DMS153 treated with DMSO at 0.1 percent for 48 hours (cell line): ENCODE data around the gene GP5.

Experiments
- DNase-seq: peaks from one replicate; lab custom pipeline; 2025; ENCODE audit not compliant: unreplicated experiment; lab: John Stamatoyannopoulos, UW

Gene GP5

DNA sequence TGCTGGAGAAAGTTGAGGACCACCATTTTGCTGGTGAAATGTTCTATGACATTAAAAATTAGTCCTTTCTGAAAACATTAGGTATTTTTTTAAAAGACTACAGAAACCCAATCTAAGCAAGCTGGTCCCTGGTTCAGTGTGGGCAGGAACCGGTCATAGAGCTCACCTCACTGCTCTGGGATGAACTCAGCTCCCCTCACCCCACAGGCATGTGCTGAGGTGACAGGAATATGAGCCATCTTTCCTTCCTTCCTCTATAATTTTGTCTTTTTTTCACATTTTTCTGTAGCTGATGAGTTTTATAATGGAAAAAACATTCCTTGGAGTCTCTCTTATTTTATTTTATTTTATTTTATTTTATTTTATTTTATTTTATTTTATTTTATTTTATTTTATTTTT is 21.4 kb downstream of the GP5 start:
- no peak for DNase-seq

DNA sequence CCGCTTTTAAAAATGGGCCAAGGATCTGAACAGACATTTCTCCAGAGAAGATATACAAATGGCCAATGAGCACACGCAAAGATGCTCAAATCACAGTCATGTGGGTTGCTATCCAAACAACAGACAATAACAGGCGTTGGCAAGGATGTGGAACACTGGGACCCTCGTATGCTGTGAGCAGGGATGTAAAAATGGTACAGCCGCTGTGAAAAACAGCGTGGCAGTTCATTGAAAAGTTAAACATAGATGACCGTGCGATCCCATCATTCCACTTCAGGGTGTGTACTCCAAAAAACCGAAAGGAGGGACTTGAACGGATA is 22.9 kb downstream of the GP5 start:
- no peak for DNase-seq

DNA sequence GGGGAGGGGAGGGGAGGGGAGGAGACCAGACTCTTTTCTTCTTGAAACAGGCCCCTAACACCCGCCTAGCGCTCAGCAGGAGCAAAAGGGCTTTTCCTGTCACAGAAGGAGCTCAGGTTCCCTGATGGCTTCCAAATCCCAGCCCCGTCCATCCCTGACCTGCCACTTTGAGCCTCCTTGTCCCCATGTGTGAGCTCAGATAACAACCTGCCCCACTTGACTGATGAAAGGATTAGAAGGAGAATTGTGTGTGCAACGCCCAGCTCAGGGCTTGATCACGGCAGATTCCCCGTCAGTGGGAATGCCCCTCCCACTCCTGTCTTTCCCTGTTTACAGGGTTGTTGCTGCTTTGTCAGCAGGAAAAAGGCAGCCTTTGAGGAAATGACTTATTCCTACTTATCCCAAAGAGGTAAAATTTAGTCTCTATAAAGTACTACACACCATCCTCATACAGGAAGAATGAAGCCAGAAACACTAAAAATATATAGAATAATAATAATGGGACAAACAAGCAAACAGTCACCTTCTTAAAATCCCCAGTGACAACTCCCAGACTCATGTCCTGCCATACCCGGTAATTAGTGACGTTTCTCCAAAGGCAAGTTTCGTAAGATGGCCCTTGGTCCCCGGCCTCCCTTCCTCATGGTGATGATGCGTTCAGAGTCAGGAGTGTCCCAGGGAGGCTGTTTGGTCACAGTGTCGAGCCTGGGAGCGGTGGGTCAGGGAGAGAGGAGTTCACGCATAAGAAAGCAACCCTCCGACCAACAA is 23.4 kb downstream of the GP5 start:
- DNase-seq: peak; percentile 35

DNA sequence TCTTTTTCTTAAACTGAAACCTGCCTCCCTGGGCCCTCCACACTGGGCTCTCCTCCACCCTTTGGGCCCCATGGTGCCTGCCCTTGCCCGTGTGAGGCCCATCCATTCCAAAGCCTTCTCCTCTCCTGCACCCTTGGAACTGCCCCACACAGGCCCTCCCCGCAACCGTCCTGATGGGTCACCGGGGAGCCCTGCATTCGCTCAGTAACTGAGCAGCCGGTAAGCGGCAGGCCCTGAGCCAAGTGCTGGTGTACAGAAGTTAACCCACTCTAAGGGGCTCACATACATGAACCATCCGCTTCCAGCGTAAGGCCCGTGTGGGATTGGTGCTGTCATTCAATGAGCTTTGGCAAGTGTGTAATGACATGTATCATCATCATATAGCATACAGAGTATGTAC is 24.1 kb downstream of the GP5 start:
- DNase-seq: no peak

DNA sequence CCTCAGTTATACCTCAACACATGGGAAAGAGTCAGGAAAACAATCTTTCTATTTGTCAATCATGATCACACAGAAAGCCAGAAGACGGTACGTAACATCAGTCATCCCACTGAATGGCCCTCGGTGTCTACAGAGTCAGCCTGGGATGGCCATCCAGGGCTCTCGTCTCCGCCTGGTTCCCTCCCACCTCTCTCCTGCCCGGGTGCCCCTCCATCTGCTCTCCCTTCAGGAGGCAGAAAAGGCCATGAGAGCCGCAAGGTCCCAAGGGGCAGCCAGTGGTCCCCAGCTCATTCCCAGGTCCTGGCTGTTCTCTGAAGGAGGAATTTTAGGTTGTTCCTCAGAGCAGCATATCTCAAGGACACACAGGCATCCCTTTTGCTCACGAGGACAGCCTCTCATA is 25.2 kb downstream of the GP5 start:
- DNase-seq: no peak

DNA sequence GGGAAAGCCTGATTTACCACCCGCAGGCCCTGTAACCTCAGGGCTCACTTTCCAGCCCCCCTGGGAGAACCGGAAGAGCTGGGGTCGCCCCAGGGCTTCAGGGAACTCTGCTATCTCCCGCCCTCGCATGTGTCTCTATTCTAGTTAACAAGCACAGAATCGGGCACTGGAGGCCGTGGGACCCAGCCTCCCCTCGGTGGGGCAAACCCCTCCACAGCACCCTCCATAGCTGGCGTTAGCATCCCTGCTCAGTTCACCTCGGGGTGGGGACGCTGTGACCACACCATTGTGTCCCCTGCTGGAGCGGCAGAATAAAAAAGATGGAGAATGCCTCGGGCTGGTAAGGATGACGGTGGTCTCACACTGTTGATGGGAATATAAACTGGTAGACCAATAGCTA is 26.0 kb downstream of the GP5 start:
- no peak for DNase-seq

DNA sequence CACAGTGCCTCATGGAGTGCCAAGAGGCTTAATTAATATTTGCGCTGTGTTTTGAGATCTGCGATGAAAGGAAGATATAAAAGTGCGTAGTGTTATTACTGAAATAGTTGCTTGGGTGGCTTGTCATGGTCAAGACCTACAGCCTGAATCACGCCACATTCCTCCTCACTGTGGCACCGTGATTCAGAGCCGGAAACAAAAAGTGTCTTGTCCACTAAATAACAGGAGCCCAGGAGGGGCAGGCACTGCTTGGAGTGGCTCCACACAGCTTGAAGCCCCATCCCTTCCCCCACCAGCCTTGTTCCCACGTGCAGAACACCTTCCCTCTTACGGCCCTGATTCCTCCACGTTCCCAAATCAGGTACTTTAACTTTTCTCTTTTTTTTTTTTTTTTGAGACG is 28.3 kb downstream of the GP5 start:
- DNase-seq: no peak

DNA sequence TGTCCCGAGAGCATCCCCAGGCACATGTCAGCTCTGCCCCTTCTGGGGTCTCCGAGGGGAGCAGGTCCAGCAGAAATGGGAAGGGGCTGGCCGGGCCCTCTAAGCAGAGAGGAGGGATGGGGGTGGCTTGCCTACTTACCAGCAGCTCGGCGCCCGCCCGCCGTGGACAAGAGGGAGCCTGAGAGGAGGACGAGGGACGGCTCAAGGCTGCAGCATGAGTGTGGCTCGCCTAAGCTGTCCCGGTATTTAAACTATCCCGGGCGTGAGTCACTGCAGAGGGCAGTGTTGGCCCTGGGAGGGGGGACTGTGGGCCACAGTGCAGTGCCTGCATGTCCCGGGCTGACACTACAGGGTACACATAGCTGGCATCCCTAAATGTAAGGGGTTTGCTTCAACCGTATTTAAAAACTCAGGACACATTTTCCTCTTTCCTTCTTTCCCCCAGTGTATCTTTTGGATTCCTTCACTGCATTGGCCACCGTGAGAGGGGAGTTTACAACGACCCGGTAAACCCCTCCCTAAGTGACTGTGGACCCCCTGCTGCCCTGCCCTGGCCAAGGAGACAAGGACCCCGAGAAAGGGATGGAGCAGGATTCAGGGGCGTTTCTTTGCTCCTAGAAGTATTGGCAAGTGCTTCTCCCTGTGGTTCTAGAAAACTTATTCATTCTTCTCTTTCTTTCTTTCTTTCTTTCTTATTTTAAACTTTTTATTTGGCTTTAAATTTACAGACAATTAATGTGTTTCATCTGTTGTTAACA is 29.4 kb downstream of the GP5 start, which contains the start of gene LRRC15:
Gene LRRC15, minus strand, starts transcription at position 222 of the 758 bp plus-strand sequence. CDS start 8,700 bp downstream, outside the sequence.
- no peak for DNase-seq

DNA sequence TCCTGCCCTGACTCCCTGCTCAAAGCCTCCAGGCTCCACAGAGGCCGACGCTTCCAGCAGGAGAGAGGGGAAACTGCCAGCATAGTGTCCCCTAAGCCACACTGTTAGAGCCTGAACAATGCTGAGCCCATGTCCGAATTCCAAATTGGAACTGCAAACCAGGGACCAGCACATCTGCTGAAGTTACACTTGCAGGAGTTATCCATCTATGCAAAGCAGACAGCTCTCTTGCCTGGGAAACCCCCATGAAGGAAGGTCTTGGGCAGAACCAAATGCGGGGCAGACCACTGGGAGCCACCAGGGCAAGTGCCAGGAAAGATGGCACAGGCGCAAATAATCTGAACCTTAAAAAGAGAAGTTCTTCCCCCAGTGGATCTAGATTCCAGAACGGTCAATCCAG is 30.1 kb downstream of the GP5 start:
- DNase-seq: no peak

DNA sequence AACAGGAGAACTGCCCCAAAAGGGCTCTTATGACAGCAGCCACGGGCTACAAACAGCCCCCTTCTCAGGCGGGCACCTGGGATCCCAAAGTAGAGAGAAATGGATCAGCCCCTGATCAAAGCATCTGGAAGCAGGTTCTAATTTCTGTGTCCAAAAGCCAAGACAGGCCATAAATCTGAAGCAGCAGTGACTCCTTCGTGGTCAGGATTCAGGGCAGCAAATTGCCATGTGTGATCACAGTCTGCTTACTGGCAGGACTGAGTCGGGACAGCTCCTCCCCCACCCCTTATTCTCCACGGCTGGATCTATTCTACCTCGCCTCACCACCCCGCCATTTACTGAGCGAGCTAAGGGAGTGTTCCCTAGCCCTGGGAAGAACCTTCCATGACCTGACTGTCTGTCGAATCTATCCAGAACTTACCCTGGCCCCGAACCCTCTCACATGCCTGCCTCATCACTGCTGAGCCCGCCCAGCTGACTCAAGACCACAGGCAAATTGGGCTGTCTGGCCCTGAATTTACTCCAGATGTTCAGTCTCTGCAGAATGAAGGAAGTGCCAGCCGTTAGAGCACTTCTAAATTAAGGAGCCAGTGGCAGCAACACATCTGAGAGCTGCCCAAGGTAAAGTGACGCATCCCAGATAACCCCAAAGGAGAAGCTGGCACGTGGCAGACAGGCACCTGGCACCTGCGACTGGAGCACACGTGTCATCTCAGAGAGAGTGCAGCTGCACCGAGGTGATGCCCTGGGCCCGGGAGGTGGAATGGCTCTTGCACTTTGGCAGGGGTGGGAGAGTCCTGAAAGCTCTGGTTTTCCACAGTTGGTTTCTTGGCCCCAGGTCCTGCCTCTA is 30.8 kb downstream of the GP5 start:
- no peak for DNase-seq

DNA sequence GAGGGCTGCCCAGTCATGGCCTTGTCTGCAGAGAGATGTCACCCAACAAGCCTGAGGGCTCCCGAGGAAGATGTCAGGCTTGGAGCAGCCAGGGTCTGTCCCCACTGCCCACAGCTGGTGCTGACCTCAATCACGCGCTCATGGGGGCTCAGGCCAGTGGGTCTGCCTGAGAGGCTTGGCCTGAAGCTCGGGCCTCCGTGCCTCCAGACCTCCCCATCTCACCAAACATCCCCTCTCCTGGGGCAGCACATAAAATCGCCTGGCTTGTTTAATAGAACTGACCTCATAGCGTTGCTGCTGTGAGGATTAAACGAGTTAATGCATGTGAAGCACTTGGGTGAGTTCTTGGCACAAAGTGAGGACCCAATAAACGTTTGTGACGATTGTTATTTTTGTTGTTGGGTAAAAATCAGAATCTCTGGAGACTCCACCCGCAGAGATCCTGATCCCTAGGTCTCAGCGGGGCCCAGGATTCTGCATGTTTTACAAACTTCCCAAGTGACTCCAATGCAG is 33.0 kb downstream of the GP5 start:
- DNase-seq: no peak

DNA sequence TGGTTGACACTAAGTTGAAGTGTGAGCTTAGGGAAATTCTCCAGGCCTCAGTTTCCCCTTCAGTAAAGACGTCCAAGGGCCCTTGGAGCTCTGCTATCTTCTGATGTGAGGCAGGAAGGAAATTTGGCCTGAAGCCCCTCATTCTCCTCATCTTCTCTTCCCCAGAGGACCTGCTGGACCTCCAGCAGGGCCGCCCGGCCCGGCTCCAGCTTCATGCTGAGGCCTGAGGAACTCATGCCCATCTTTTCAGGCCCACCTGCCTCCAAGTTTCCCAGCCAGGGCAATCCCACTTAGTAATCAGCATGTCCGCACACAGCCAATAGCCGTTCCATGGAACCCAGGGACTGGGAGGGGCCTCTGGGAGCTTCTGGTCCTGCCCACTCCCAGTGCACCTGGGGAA is 33.5 kb downstream of the GP5 start:
- DNase-seq: no peak

DNA sequence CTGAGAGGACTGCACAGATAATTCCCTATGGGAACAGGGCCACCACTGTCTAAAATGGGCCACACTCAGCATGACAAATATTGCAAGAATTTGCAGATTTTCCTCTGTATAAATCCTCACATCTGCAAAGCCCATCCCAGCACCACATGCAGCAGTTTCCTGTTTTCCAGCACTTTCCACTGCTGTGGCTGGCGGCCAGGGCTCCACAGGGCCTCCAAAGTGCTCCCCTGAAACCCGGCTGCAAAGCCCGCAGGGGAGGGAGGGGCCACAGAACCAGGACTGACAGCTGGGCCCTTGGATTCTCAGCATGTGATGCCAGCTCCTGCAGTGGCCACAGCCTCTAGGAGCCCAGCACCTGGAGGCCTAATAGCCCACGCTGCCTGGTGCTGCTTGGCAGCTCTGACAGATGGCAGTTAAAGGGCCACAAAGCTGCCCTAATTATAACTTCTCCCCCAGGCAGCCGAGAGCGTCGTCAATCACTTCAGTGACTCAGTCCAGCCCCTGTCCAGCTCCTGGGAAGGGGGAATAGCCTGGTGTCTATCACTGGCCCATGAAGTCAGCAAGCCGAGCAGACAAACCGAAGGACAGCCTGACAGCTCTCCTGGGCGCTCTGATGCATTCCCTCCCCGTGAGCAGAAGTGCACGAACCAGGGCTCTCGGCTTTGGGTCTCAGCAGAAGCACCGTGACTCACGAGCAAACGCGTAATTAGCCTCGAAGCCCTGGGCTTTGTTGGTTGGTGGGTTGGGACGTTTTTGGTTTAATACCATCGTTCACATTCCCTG is 34.2 kb downstream of the GP5 start:
- DNase-seq: no peak

DNA sequence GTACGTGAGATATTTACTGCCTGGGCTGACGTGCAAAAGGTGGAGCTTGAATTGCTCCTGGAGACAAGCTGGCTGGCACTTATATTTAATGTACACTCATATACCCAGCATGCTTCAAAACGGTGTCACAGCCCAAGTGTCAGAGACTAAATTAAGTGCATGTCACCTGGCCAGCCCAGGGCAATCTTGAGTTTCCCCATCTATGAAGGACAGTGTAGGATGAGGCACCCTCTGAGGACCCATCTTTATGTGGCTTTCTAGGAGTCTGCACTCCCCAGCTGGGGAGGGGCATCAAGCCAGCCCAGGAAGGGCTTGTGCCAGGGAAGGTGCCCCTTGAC is 34.8 kb downstream of the GP5 start:
- no peak for DNase-seq

DNA sequence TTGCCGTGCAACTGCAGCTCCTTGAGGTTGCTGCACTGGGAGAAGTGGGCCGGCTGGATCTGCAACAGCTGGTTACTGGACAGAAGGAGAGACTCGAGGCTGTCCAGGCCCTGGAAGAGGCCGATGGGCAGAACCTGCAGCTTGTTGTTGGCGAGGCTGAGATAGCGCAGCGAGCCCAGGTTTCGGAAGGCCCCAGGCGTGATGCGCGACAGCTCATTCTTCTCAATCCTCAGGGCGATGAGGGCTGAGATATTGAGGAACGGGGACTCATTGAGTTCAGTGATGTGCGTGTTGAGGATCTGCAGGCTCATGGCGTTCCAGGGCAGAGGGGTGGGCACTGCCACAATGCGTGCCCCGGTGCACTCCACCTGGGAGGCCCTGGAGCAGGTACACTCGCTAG is 38.5 kb downstream of the GP5 start:
- DNase-seq: no peak

DNA sequence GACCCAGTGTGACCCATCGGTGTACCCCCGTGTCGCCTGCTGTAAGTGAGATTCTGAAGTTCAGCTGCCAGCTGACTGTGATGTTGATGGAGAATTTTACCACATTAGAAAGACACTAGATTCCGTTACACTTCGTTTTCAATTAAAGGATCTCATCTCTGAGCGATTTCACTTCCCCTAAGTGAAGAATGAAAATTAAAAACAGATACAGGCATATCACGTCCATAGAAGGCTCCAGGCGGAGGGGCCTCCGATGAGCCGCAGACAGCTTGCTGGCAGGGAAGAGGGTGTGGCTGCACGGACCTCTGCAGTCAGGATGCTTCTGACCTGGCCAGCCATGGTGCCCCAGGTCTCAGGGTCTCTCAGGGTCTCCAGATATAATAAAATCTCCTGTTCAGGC is 41.4 kb downstream of the GP5 start:
- DNase-seq: no peak

DNA sequence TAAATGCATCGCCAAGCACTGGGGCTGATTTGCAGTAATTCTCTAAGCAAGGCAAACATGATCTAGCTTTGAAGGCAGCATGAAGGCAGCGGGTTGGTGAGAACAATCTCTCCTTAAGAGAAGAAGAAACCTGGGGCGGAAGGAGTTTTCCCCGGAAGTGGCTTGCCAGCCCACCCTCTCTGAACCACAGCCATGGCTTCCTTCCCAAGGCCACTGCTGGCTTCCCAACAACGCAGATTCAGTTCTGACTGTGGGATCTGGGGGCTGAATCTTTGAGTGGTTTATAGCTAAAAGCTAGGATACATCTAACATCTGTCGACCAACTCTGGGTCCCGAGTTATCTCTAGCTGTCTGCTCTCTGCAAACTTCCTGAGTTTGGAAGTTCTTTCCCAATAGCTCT is 43.7 kb downstream of the GP5 start:
- no peak for DNase-seq

DNA sequence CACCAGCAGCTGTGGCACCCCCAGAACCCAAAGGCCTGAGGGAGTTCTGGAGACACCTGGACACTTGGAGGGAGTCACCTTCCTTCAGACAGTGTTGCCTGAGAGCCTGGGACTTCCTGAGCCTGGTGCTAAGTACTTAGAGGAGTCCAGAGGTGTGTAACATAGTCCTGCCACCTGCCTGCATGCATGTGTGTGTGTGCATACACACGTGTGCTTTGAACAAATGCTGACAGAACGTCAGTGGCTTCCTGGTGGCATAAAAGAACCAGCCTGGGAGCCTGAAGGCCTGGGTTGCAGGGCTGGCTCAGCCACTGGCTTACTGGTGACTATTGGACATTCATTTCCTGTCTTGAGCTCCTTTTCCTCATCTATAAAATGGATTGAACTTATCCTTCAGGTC is 44.8 kb downstream of the GP5 start:
- DNase-seq: no peak

DNA sequence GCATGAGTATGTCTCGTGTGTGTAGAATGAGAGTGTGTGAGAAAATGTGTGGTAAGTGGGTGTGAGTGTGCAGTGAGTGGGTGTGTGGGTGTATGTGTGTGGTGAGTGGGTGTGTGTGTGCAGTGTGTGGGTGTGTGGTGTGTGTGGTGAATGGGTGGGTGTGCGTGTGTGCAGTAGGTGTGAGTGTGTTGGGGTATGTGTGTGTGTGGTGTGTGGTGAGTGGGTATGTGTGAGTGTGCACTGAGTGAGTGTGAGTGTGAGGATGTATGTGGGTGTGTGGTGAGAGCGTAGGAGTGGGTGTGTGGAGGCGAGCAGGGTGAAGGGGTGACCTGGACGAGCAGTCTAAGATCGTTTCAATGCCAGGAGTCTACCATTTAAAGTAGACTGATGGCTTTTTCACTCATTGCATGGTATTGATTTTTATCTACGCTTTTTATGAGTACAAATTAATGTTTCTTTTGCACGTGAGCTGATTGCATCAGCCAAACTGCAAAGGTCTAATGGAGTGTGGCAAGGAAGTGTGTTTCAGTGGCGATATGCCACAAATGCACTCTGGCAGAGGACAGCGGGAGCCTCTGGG is 46.3 kb downstream of the GP5 start:
- DNase-seq: no peak

DNA sequence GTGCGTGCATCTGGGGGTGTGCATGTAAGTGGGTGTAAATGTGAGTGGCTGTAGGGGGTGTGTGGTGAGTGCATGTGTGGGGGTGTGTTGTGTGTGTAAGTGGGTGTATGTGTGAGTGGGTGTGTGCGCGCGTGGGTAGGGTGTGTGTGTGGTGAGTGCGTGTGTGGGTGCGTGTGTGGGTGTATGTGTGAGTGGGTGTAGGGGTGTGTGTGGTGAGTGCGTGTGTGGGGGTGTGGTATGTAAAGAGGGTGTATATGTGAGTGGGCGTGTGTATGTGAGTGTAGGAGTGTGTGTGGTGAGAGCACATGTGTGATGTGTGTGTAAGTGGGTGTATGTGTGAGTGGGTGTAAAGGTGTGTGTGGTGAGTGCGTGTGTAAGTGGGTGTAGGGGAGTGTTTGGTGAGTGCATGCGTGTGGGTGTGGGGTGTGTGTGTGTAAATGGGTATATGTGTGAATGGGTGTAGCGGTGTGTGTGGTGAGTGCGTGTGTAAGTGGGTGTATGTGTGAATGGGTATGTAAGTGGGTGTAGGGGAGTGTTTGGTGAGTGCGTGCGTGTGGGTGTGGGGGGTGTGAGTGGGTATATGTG is 47.0 kb downstream of the GP5 start:
- DNase-seq: no peak
